HepG2 (cell line): ENCODE results near the gene CSNK1D. TPM values are rescaled to one million over a fixed set of nuclear protein-coding genes. Genes with fewer than 3 reads are reported as not detected.

Experiments used
- ARID2 ChIP-seq: sonication (generic); formaldehyde crosslinking; IDR thresholded peaks from 2 replicates; pipeline ENCODE4 v1.8.1; 2022; ENCODE audit warnings: mild to moderate bottlenecking, missing genetic modification reagents, borderline replicate concordance
- ATF1 ChIP-seq: IDR thresholded peaks from 2 replicates; pipeline ENCODE4 v1.6.1; 2016; ENCODE audit warnings: mild to moderate bottlenecking, control low read depth
- DBP ChIP-seq: sonication (generic); formaldehyde crosslinking; IDR thresholded peaks from 2 replicates; pipeline ENCODE4 v1.4.0; 2020; ENCODE audit warnings: missing genetic modification reagents; ENCODE audit errors: not compliant biosample characterization
- FUBP1 ChIP-seq: sonication (generic); formaldehyde crosslinking; IDR thresholded peaks from 2 replicates; pipeline ENCODE4 v1.5.1; 2020; ENCODE audit warnings: missing genetic modification reagents, mild to moderate bottlenecking, borderline replicate concordance
- HNF1A ChIP-seq, 2 experiments: sonication (generic) in 1 of 2; formaldehyde crosslinking in 1 of 2; IDR thresholded peaks; 2 replicates each; pipeline versions ENCODE4 v1.4.0 to v1.6.1; 2016 to 2020; ENCODE audit warnings: borderline replicate concordance in 1 of 2, low read depth in 1 of 2, mild to moderate bottlenecking in 1 of 2, missing genetic modification reagents in 1 of 2
- HNRNPL ChIP-seq: fragments of 200-400 bp; formaldehyde crosslinking; IDR thresholded peaks from 2 replicates; pipeline ENCODE4 v1.6.1; 2017; ENCODE audit warnings: mild to moderate bottlenecking, low read depth, low read length
- LCORL ChIP-seq, 2 experiments: fragments of 450-650 bp in 1 of 2; sonication (generic) in 1 of 2; formaldehyde crosslinking in 1 of 2; IDR thresholded peaks; 2 replicates each; pipeline versions ENCODE4 v1.5.0 to v1.6.1; 2017 to 2020; ENCODE audit warnings: antibody characterized with exemption in 1 of 2, missing genetic modification reagents in 1 of 2
- MED13 ChIP-seq: sonication (generic); formaldehyde crosslinking; IDR thresholded peaks from 2 replicates; pipeline ENCODE4 v1.5.0; 2020; ENCODE audit warnings: missing genetic modification reagents
- MXI1 ChIP-seq: IDR thresholded peaks from 3 replicates; pipeline ENCODE4 v1.6.1; 2012; ENCODE audit warnings: low read depth, low read length, inconsistent platforms, borderline replicate concordance
- NR2F6 ChIP-seq, 2 experiments: IDR thresholded peaks; 2 replicates each; pipeline ENCODE4 v1.6.1; 2016; ENCODE audit warnings: antibody characterized with exemption in 1 of 2, mild to moderate bottlenecking in 1 of 2
- TEAD2 ChIP-seq: sonication (generic); formaldehyde crosslinking; IDR thresholded peaks from 2 replicates; pipeline ENCODE4 v1.9.0; 2021; ENCODE audit warnings: missing genetic modification reagents
- TERF1 ChIP-seq: sonication (generic); formaldehyde crosslinking; IDR thresholded peaks from 2 replicates; pipeline ENCODE4 v1.8.0; 2022; ENCODE audit warnings: mild to moderate bottlenecking, missing genetic modification reagents, moderate library complexity
- TOPORS ChIP-seq: sonication (generic); formaldehyde crosslinking; IDR thresholded peaks from 2 replicates; pipeline ENCODE4 v1.8.0; 2023; ENCODE audit warnings: mild to moderate bottlenecking, missing genetic modification reagents
- ZFY ChIP-seq: sonication (generic); formaldehyde crosslinking; IDR thresholded peaks from 2 replicates; pipeline ENCODE4 v1.4.0; 2020; ENCODE audit warnings: missing genetic modification reagents
- ZNF121 ChIP-seq: sonication (generic); formaldehyde crosslinking; IDR thresholded peaks from 2 replicates; pipeline ENCODE4 v1.5.0; 2020; ENCODE audit warnings: mild to moderate bottlenecking, missing genetic modification reagents
- ZNF24 ChIP-seq: fragments of 450-650 bp; IDR thresholded peaks from 2 replicates; pipeline ENCODE4 v1.6.1; 2017; ENCODE audit warnings: antibody characterized with exemption, mild to moderate bottlenecking
- ZNF431 ChIP-seq: sonication (generic); formaldehyde crosslinking; IDR thresholded peaks from 2 replicates; pipeline ENCODE4 v1.9.0; 2022; ENCODE audit warnings: missing genetic modification reagents, low read depth, mild to moderate bottlenecking, borderline replicate concordance
- ZNF766 ChIP-seq: sonication (generic); formaldehyde crosslinking; IDR thresholded peaks from 2 replicates; pipeline ENCODE4 v1.5.0; 2020; ENCODE audit warnings: missing genetic modification reagents, borderline replicate concordance
- ZNF777 ChIP-seq: sonication (generic); formaldehyde crosslinking; IDR thresholded peaks from 2 replicates; pipeline ENCODE4 v1.4.0; 2020; ENCODE audit warnings: missing genetic modification reagents
- polyA plus RNA-seq, 8 experiments: library from polyadenylated mRNA; depleted of rRNA in 3 of 8; stranded (reverse) in 7 of 8; unstranded in 1 of 8; fragments of >200 nt; fragmentation: Illumina TruSeq in 4 of 8; extraction: Trizol in 4 of 8; gene quantifications; 2 replicates each; pipeline versions ENCODE4 v1.2.1 to v1.2.3, GENCODE V29; 2011 to 2016; ENCODE audit warnings: low read depth in 4 of 8, missing spikeins in 1 of 8, mixed read lengths in 1 of 8; ENCODE audit not compliant: insufficient read depth in 1 of 8
- total RNA-seq, 5 experiments: library from RNA; depleted of rRNA; stranded (reverse); fragments of >200 nt; fragmentation: Illumina TruSeq; extraction: Trizol; gene quantifications; 2 replicates each; pipeline ENCODE4 v1.2.3, GENCODE V29; 2016; ENCODE audit warnings: low read depth in 1 of 5

CSNK1D gene
- total and polyA plus RNA-seq, 2 of the 13 experiments (the other 11 are each of a cell fraction or from before 2014, with no cell fraction given), result 31.5 to 128 TPM

- no peak for TF ChIP-seq HNF1A (IDR thresholded peaks at IDR 0.05; ENCODE audit: low read depth)
- peak; percentile 68; the same call in 1 of the 2 replicates for TF ChIP-seq HNF1A (CRISPR knock-in tag; IDR thresholded peaks at IDR 0.05; ENCODE audit: borderline replicate concordance)
- TF ChIP-seq TEAD2 (CRISPR knock-in tag), result no peak
- 0 out of 2 replicates have a peak, but pooled peaks have one; percentile 51 for TF ChIP-seq HNRNPL
- 0 out of 2 replicates have a peak, but pooled peaks have one; percentile 58 for TF ChIP-seq TERF1 (CRISPR knock-in tag)
- TF ChIP-seq ZNF766, result peak; percentile 34; the same call in 1 of the 2 replicates
- peak; percentile 58; the same call in 1 of the 2 replicates for TF ChIP-seq MED13
- TF ChIP-seq TOPORS, result peak; percentile 81; the same call in 1 of the 2 replicates
- TF ChIP-seq ARID2 (CRISPR knock-in tag), result peak; percentile 96
- TF ChIP-seq ZNF121 (CRISPR knock-in tag), result peak; percentile 98
- no peak for TF ChIP-seq NR2F6 (IDR thresholded peaks at IDR 0.05)
- TF ChIP-seq NR2F6 (CRISPR knock-in tag; IDR thresholded peaks at IDR 0.05), result peak; percentile 27; the same call in 1 of the 2 replicates
- no peak; the same call in 1 of the 2 replicates for TF ChIP-seq FUBP1 (CRISPR knock-in tag)
- no peak for TF ChIP-seq ZNF777 (CRISPR knock-in tag)
- TF ChIP-seq ZFY (CRISPR knock-in tag), result peak; percentile 92
- peak; percentile 14; the same call in 1 of the 2 replicates for TF ChIP-seq ZNF24
- TF ChIP-seq ATF1 (CRISPR knock-in tag), result no peak
- TF ChIP-seq DBP (CRISPR knock-in tag), result no peak
- TF ChIP-seq MXI1, result peak; percentile 95; the same call in 2 of the 3 replicates
- TF ChIP-seq LCORL (IDR thresholded peaks at IDR 0.05), result no peak
- peak; percentile 76; the same call in 1 of the 2 replicates for TF ChIP-seq LCORL (CRISPR knock-in tag; IDR thresholded peaks at IDR 0.05)
- no peak for TF ChIP-seq ZNF431 (CRISPR knock-in tag)
Observed at GRCh38 chr17:82292251-82293154, 19.0 kb upstream of the CSNK1D start (continued).
